ENCODE data around the gene NFAT5. TPM values are rescaled to one million over a fixed set of nuclear protein-coding genes. Genes with fewer than 3 reads are reported as not detected.
A peak's percentile ranks its signal among the peaks of the same experiment; 100 is the strongest.

Gene NFAT5
- total and polyA plus RNA-seq, 9 of the 15 experiments (the other 6 are each of a cell fraction or from before 2014, with no cell fraction given), result 0.78 to 20.5 (median 12.4) TPM

GRCh38 chr16:69744363-69745231 is 178.8 kb downstream of the NFAT5 start:
- H3K9me1 ChIP-seq (ENCODE audit: control insufficient read depth, insufficient read depth, low read length), result no peaks in the 10 kb centered on the region
- no peak for TF ChIP-seq ZNF584 (CRISPR knock-in tag; IDR thresholded peaks at IDR 0.05; ENCODE audit: low read depth)
- peak; percentile 48 for TF ChIP-seq RBFOX2 (IDR thresholded peaks at IDR 0.05; ENCODE audit: low read depth, low read length)
- TF ChIP-seq MLLT1 (IDR thresholded peaks at IDR 0.05), result 0 out of 4 replicates have a peak, but pooled peaks of 1 of the 2 experiments have one; percentile 30
- 0 out of 2 replicates have a peak, but pooled peaks have one; percentile 28 for TF ChIP-seq POLR2G (IDR thresholded peaks at IDR 0.05; ENCODE audit: low read depth, low read length)
- H3K4me2 ChIP-seq (ENCODE audit: insufficient read depth, low read length), result no peak overlapping the region
- H4K20me1 ChIP-seq (replicated peaks; ENCODE audit: control insufficient read depth, insufficient read depth, low read length), result no peaks in the 10 kb centered on the region; the same call in 1 of the 2 replicates
- H3K27ac ChIP-seq (ENCODE audit: extremely low read depth, low read depth, low read length), result no peak overlapping the region
- no peak overlapping the region for H2AFZ ChIP-seq (ENCODE audit: low read depth, low read length)
- in situ Hi-C loops (cut with MboI) (no loop called here), intact Hi-C loops (cut with micrococcal nuclease) (no loop called here)
- no peak for DNase-seq (ENCODE audit: extremely low read depth in 1 of 4, low spot score in 3 of 4)
- no peak overlapping the region for H3K9ac ChIP-seq (ENCODE audit: insufficient read depth in 1 of 2, low read depth in 2 of 2, low read length in 2 of 2)
- H3K9me3 ChIP-seq (replicated peaks; ENCODE audit: control insufficient read depth, insufficient read depth, low read depth, low read length), result no peaks in the 10 kb centered on the region
- ChIA-PET POLR2A (interaction anchor here (3.7 kb wide), 1 partner anchor 19 kb away, joined by 19 read pairs; the partner anchor contains the start of gene NQO1), CTCF (ENCODE audit: low intra/inter-chr PET ratio) (no interaction called here)
- H3K4me3 ChIP-seq, result no peak overlapping the region
- 0 out of 5 replicates have a peak, but pooled peaks cover 0 to 3% of the 10 kb centered on the region in 2 experiments for H3K4me1 ChIP-seq (replicated peaks in 1 of 2; ENCODE audit: control insufficient read depth in 2 of 2, insufficient read depth in 2 of 2, low read length in 2 of 2)
- WGBS (ENCODE audit: insufficient coverage, low coverage, missing lambda C conversion rate), result 94% methylated on average over 35 of the region's 35 CpGs
- no peak for ATAC-seq
- no peak for FAIRE-seq
- peaks cover 21% of the 10 kb centered on the region for H3K79me2 ChIP-seq (ENCODE audit: control insufficient read depth, insufficient read depth, low read length)
- no peaks in the 10 kb centered on the region for H3K27me3 ChIP-seq (ENCODE audit: control insufficient read depth in 2 of 2, insufficient read depth in 2 of 2, low read length in 2 of 2)
- BruUV-seq (replicated peaks), result no TSS peak
- peaks cover 95% of the 10 kb centered on the region for H3K36me3 ChIP-seq (ENCODE audit: control insufficient read depth, insufficient read depth, low read length)

All from K562 (cell line).